GM18508 (cell line): ENCODE results near the gene SOX2.

Experiments
- ATAC-seq: cut with Tn5 transposase; IDR thresholded peaks from one replicate; pipeline ENCODE4 v1.9.1; 2021; ENCODE audit warnings: moderate number of reproducible peaks; ENCODE audit not compliant: insufficient read depth, unreplicated experiment

The SOX2 gene

GRCh38 chr3:181703601-181704420 is 7.9 kb upstream of the SOX2 start:
- ATAC-seq: no peak

GRCh38 chr3:181704421-181705085 is 7.2 kb upstream of the SOX2 start:
- no peak for ATAC-seq

- ATAC-seq: no peak
These were observed 6.6 kb upstream of the SOX2 start for GRCh38 chr3:181705086-181705480.

GRCh38 chr3:181707980-181708379 is 3.7 kb upstream of the SOX2 start:
- no peak for ATAC-seq

- peak; percentile 47 for ATAC-seq
These were observed 2.0 kb upstream of the SOX2 start for GRCh38 chr3:181709537-181710279.

- no peak for ATAC-seq
These were observed 1.1 kb upstream of the SOX2 start for GRCh38 chr3:181710345-181711291.

GRCh38 chr3:181712226-181712552 is 464 bp downstream of the SOX2 start:
- no peak for ATAC-seq

GRCh38 chr3:181712553-181713279 is 991 bp downstream of the SOX2 start:
- ATAC-seq: no peak

GRCh38 chr3:181713280-181713647 is 1.5 kb downstream of the SOX2 start:
- no peak for ATAC-seq

- ATAC-seq: no peak
These were observed 2.2 kb downstream of the SOX2 start for GRCh38 chr3:181713676-181714612.

- ATAC-seq: no peak
These were observed 4.0 kb downstream of the SOX2 start for GRCh38 chr3:181715571-181716340.

GRCh38 chr3:181716966-181717365 is 5.2 kb downstream of the SOX2 start:
- no peak for ATAC-seq

- no peak for ATAC-seq
These were observed 5.9 kb downstream of the SOX2 start for GRCh38 chr3:181717549-181718171.

- no peak for ATAC-seq
These were observed 6.6 kb downstream of the SOX2 start for GRCh38 chr3:181718369-181718768.

GRCh38 chr3:181718987-181719911 is 7.5 kb downstream of the SOX2 start:
- ATAC-seq: no peak

GRCh38 chr3:181719991-181720680 is 8.4 kb downstream of the SOX2 start:
- ATAC-seq: no peak
